Stimulated activated CD8-positive, alpha-beta memory T cell treated with anti-CD3 and anti-CD28 coated beads, Interleukin-12 subunit alpha, Interleukin-12 subunit beta, amount 100 ng/mL, for 4 hours (primary cell): ENCODE results near the gene ZNF446.
"Not testable (repeated sequence)": the region's sequence is repeated elsewhere in the genome, so short reads cannot be mapped to it uniquely, and the experiment has no call there.

Experiments
- DNase-seq: peaks from one replicate; pipeline ENCODE4 v3.0.0-alpha.2; 2020; ENCODE audit warnings: low read depth

ZNF446 gene

DNA sequence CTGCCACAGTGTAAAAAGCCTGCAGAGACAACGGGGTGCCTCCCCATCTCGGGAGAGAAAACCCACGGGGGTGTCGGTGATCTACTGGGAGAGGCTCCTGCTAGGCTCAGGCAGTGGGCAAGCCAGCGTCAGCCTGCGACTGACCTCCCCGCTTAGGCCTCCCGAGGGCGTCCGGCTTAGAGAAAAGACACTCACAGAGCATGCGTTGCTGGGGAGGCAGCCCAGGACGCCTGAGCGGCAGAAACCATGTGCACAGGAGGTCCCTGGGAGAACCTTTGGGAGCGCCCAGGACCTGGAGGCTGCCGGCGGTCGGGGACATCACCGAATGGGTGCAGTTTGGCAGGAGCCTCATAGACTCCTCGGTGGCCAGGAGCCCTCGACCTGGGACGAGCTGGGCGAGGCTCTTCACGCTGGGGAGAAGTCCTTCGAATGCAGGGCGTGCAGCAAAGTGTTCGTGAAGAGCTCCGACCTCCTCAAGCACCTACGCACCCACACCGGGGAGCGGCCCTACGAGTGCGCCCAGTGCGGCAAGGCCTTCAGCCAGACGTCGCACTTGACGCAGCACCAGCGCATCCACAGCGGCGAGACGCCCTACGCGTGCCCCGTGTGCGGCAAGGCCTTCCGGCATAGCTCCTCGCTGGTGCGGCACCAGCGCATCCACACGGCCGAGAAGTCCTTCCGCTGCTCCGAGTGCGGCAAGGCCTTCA is 5.2 kb upstream of the ZNF446 start:
- not testable (repeated sequence) for DNase-seq

DNA sequence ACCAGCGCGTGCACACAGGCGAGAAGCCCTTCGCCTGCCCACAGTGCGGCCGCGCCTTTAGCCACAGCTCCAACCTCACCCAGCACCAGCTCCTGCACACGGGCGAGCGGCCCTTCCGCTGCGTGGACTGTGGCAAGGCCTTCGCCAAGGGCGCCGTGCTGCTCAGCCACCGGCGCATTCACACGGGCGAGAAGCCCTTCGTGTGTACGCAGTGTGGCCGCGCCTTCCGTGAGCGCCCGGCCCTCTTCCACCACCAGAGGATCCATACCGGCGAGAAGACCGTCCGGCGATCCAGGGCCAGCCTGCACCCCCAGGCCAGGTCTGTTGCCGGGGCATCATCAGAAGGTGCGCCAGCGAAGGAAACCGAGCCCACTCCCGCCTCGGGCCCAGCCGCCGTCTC is 4.4 kb upstream of the ZNF446 start:
- no peak for DNase-seq

DNA sequence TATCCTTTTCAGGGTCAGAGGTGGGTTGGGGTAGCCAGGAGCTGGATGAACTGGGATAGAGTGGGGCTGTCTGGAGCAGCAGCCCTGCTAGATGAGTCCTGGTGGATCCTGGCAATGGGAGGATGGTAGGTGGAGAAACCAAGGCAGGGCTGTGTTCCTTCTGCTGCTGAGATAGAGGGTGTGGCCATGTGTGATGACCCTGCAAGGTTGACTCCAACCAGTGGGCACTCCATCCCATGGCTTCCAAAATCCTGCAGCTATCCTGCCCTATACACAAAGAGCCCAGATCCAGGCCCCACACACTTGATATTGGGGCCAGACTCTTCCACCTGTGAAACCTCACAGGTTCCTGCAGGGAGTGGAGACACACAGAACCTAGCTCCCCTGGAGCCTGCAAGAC is 2.4 kb upstream of the ZNF446 start:
- DNase-seq: no peak

DNA sequence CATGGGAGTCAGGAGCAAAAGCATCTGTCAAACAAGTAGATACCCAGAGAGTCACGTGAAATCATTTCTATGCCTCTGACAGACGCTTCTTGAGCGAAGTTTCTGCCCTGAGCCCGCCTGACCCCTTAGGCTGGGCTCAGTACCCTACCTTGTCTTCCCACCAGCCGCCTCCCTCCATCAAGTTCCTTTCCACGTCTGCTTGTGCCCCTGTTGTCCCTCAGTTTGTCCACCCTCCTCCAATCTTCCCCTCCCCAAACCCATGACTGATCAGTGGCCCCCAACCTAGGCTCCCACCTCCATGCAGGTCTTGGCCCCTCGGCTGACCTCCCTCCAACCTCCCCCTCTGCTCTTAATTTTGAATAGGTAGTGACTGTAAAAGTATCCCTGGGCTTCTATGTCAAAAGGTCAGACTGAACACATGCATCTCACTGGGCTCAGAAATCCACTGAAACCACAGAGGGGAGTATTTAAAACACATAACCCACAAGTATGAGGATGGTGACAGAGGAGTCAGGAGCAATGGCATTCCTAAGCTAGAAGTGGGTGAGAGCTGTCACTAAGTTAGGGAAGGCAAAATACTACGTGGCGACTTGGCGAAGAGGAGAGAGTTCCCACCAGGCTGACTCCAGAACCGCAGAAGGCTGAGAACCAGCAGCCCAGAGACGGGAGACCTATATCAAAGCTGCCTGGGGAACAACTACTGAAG is 1.7 kb upstream of the ZNF446 start:
- DNase-seq: no peak

DNA sequence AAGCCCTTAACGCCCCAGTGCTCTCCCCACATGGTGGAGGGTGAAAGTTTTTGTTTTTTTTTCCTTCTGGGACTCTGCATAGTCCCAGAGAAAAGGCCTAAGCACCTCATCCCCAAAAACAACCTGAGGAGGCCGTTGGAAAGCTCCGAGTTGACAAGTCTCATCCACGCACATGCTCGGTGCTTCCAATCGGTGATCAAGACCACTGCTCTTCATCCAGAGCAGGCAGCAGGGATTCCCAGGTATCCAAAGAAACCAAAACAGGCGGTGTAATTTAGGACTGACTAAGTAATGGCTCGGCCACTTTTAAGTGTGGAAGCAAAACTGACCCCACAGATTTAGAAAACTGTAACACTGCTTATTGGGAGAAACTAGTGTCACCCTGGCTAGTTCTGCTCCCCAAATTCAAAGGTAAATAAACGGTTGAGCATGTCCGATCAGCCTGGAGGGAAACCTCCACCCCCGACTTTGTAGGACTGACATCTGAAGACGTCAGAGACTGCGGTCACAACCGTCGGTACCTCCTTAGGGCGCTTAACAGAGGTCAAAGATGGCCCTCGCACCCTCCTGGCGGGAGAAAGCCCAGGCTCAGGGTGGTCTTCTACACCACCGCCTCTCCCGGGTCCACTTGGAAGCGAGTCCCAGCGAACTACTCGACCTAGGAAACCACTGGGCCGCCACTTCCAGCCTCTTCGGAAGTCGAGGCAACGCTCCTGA is 997 bp upstream of the ZNF446 start:
- DNase-seq: no peak

DNA sequence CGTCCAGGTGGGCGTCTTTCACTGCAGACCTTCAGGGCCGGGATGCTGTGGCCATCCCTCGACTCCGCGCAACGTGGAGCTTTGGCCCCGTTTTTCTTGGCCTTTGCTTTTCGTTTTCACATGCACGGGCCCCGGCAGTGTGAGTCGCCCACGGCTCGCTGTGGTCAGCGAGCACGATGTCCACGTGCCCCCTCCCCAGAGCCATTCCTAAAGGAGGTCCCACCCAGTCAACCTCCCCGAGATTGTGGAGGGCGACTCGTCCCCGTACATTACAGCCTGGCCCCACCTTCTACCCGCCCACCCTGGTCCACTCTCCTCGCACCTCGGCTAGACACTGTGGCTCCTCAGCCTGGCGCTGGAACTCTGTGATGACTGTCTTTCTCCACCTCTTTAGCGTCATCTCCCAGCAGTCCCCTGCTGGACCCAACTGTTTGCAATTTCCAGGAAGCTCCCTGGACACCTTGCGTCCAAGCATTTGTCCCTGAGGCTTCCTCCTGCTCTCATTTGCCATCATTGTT is 405 bp downstream of the ZNF446 start:
- no peak for DNase-seq

DNA sequence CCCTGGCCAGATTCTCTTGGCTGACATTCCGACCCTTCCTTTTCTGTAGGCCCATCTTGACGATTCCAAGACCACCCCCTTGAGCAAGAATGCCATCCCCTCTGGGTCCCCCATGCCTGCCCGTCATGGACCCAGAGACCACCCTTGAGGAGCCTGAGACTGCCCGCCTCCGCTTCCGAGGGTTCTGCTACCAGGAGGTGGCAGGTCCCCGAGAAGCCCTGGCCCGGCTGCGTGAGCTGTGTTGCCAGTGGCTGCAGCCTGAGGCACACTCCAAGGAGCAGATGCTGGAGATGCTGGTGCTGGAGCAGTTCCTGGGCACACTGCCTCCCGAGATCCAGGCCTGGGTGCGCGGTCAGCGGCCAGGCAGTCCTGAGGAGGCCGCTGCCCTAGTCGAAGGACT is 978 bp downstream of the ZNF446 start:
- no peak for DNase-seq

DNA sequence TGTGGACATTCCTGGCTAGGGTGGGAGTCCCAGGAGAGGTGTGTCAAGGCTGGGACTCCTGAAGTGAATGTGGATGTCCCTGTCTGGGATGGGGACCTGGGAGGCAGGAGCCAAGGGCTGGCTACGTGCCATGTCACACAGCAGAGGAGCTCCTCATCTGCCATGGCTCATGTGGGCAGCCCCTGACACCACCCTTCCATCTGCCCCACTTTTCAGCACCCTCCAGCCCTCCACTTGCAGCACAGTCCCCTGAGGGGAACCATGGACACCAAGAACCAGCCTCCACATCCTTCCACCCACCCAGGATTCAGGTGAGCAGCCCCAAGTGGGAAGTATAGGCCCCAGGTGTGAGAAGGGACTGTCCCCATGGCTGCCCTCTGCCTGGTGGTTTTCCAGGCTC is 1.7 kb downstream of the ZNF446 start:
- DNase-seq: no peak

DNA sequence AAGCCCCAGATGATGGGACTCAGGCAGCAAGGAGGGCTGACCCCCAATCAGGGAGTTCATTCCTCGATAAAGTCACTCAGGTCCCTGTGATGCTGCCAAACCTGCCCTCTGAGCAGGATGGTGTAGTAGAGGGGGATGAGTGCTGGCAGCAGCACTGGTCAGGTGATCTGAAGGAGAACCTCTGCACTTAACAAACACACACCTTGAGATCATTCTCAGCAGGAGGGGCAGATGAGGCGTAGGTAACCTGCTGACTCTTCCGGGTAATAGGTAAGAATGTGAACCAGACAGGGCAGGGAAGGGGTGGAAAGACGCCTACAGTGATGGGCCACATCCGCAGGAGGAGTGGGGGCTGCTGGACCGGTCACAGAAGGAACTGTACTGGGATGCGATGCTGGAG is 3.2 kb downstream of the ZNF446 start:
- DNase-seq: no peak

DNA sequence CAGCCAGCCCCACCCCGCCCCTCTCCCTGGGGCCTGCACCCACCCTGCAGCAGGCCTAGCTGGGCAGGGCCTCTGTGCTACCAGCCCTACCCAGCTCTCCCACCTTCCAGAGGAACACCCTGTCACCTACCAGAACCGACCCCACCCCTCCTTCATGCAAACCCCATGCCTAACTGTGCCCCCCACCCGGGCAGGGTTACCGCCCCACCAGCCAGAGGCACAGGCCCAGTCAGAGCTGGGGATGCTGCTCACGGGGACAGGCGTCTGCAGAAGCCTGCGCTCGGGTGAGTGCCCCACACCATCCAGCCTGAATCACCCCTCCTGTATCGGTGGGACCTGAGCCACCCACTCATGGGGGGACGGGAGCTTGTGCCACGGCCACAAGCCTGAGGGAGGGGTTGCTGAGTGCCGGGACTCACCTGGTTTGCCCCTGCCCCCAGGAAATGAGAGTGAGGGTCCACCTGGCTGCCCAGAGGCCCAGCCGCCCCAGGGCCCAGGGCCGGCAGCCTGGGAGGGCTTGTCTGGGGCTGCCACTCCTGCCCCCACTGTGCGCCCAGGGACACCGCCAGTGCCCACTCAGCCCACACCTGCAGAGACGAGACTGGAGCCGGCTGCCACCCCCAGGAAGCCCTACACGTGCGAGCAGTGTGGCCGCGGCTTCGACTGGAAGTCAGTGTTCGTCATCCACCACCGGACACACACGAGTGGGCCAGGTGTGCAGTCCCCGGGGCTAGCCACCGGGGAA is 3.8 kb downstream of the ZNF446 start:
- no peak for DNase-seq

DNA sequence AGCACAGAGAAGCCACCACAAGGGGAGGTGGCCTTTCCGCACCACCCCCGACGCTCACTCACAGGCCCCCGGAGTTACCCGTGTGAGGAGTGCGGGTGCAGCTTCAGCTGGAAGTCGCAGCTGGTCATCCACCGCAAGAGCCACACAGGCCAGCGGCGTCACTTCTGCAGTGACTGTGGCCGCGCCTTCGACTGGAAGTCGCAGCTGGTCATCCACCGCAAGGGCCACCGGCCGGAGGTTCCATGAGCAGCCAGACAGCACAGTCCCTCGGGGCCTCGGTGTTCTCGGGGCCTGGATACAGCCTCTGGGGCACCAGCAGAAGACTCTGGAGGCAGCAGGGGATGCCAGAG is 4.3 kb downstream of the ZNF446 start:
- DNase-seq: no peak

DNA sequence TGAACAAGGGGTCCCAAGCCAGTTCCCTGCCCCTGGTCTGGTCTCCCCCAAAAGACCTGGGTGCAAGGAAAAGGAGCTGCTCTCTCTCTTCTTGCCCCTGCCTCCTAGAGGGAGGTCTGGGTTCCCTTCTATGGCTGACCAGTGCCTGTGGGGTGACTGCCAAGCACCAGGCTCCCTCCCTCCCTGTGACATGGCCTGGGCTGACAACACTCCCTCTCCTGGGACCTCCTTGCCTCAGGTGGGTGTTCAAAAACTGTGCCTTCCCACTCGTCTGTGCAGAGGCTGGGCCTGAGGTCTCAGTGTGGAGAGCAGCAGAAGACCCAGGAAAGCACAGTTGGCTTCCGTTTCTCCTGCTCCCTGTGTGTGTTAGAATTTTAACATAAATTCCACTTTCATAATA is 4.7 kb downstream of the ZNF446 start:
- DNase-seq: no peak

DNA sequence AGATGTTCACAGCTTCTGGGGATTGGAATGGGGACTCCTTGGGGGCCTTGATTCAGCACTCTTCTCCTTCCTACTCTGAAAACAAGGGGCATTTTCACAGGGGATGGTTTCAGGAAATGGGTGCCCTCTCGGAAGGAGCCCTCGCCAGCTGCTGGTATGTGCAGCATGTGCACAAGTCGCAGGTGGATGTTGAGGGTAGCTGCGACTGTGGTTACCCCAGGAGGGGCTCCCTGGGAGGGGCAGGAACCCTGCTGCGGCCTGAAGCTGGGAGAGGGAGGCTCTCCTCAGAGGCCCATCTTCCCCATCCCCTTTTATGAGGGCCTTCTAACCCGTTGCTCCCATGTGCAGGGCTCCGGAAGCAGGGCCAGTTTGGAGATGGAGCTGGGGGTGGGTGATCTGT is 6.2 kb downstream of the ZNF446 start:
- no peak for DNase-seq

DNA sequence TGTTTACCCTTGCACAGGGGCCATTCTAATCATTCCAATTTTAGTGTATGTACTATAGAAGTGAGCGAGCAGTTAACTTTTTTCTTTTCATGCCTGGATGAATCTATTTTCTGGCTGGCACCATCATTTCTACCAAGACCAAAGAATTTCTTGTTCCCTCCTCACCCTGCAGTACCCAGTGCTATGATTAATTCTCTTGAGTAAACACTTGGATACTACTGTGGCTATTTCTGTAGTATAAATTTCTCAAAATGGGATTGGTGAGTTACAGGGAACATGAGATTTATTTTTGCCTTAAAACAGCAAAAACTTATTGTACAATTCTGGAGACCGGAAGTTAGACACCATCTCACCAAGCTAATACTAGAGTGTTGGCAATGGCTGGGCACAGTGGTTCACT is 7.6 kb downstream of the ZNF446 start:
- no peak for DNase-seq

DNA sequence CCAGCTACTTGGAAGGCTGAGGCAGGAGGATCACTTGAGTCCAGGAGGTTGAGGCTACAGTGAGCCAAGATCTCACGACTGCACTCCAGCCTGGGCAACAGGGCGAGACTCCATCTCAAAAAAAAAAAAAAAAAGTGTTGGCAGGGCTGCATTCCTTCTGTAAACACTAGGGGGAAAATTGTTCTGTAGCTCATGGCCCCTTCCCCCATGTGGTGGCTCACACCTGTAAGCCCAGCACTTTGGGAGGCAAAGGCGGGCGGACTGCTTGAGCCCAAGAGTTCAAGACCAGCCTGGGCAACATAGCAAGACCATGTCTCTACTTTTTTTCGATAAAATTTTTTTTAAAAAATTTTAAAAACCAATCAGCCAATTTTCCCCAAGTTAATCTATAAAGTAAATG is 8.2 kb downstream of the ZNF446 start:
- DNase-seq: not testable (repeated sequence)

DNA sequence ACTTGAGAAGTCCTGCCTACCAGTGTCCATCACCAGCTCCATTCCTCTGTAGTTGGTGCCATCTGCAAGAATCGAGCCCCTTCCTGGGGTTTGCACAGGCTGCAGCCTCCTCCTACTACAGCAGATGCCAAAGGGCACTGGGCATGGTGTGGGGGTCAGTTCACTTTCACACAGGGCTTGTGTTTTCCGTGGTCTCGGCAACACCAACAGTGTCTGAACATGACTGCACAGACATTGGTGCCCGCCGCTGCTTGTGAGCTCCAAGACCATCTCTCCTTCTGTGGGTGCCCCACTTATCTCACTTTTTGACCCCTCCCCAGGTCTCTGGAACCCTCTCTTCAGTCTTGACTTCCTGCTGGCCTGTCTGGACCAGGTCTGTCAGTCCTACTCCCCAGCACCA is 15.2 kb downstream of the ZNF446 start:
- DNase-seq: no peak

DNA sequence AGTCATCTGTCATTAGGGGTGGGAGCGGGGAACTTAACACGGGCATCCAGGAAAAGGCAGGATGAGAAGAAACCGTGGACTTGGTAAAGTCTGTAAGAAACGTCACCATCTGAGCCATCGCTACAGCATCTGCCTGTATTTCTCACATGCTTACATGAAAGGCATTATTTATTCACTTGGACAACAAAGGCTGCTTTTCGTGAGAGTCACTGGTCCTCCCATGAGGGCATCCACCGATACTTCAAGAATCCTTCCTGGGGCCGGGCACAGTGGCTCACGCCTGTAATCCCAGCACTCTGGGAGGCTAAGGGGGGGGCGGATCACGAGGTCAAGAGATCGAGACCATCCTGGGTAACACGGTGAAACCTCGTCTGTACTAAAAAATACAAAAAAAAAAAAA is 16.1 kb downstream of the ZNF446 start:
- no peak for DNase-seq

DNA sequence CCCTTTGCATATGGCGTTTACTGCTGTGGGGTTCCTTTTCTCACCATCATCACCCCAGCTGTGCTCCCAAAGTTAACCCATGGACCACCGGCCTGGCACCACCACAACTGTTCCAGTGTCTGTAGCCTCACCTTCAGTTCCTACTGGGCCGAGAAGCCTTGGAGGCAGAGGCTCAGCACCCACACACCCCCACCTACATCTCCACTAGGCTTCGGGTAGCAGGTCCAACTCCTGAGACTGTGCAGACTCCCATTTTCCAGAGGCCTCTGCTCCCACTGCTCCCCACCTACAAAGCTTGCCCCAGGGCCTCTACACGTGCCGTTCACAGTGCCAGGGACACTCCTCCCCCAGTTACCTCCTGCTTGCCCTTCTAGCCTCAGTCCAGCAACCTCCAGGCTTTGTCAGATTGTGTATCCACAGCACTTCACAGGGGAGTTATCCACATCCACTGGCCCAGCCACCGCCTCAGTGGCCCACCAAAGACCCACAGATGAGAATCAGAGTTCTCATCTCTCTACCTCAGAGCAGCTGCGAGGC is 21.6 kb downstream of the ZNF446 start:
- DNase-seq: no peak

DNA sequence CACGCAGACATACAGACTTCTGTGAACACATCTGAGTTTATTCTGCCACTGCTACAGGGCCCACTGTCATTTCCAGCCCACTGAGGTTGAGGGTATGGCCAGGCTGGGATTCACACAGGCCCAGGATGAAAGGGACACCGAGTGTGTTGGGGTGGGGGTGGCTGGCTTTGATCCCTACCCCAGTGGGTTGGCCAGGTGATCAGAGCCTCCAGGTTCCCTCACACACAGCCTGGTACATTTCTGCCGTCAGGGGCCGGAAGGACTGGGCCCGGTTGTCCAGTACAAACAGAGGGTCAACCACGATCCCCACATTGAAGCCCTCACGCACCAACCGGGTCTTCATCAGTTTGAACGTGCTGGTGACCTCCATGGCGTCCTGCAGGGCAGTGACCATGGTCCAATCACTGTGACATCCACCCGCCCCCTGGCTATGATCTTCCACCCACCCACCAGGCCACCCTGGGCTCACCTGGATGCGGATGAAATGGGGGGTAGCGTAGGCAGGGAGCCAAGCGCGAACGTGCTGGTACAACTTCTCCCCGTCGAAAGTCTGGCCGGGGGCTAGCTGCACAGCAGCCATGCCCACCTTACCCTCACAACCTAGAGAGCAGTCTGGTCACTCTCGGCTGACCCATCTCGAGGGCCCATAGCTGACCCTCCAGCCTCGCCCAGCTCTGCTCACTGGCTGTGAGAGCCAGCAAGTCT is 22.3 kb downstream of the ZNF446 start:
- no peak for DNase-seq

DNA sequence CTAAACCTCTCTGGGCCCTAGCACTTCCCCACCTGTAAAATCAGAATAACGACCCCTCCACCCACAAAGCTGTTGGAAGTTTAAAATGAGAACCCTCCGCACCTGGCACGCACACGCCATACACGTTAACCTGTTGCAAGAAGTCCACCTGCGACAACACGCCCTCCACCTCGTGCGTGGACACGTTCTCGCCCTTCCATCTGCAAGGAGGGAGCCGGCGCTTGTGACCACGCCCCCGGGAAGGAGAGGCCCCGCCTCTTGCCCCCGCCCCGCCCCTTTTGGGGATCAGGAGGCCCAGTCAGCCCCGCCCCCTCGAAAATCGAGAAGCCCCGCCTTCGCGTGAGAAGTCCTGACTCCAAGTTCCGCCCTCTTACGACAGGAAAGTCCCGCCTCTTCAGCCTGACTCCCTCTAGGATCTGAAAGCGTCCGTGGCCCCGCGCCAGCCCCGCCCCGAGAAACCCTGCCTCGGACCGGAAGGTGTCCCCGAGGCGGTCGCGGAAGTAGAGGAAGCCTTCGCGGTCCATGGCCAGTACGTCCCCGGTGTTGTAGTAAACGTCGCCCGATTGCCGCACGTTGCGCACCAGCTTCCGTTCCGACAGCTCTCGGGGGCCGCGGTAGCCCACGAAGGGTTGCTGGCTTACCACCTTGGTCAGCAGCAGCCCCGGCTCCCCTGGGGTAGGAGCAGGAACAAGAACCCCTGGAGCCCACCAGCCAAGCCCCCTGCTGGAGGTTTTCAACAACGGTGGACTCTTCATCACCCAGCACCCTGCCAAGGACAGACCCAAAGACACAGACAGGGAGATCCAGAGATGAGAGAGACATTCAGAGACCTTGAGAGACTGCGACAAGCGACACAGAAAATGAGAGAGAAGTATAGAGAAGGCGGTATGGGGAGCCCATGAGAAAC is 23.1 kb downstream of the ZNF446 start:
- DNase-seq: peak; percentile 91

DNA sequence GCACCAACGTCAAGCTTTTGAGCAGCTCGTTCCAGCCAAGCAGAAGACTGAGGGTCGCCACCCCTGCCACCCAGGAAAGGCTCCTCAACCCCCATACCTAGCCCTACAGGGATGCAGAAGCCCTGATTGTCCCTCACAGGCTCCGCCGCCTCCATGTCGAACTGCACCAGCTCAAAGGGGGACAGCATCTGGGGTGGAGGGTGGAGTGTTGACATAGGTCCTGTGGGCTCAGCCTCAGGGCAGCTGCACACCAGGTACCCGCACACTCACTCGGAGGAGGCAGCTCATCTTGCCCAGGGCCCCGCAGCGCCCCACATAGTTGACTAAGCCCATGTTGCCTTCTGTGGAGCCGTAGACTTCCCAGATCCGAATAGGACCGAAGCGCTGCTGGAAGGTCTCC is 24.1 kb downstream of the ZNF446 start:
- no peak for DNase-seq
